ENCODE data around the gene ZDHHC16.

- TF ChIP-seq, protein P1, sequence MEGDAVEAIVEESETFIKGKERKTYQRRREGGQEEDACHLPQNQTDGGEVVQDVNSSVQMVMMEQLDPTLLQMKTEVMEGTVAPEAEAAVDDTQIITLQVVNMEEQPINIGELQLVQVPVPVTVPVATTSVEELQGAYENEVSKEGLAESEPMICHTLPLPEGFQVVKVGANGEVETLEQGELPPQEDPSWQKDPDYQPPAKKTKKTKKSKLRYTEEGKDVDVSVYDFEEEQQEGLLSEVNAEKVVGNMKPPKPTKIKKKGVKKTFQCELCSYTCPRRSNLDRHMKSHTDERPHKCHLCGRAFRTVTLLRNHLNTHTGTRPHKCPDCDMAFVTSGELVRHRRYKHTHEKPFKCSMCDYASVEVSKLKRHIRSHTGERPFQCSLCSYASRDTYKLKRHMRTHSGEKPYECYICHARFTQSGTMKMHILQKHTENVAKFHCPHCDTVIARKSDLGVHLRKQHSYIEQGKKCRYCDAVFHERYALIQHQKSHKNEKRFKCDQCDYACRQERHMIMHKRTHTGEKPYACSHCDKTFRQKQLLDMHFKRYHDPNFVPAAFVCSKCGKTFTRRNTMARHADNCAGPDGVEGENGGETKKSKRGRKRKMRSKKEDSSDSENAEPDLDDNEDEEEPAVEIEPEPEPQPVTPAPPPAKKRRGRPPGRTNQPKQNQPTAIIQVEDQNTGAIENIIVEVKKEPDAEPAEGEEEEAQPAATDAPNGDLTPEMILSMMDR (IDR thresholded peaks at IDR 0.05 in 8 of 11, conservative IDR thresholded peaks at IDR 0.05 in 3 of 11): no peak
- no peak for TF ChIP-seq POLR2A (IDR thresholded peaks at IDR 0.05)
- TF ChIP-seq POLR2AphosphoS5 (IDR thresholded peaks at IDR 0.05): no peak
These were observed 28.9 kb downstream of the ZDHHC16 start for GRCh38 chr10:97474918-97475317.

Data from spleen (tissue), 7 donors.